Keratinocyte (primary cell): ENCODE data around the gene UBE2F. TPM values are rescaled to one million over a fixed set of nuclear protein-coding genes. Genes with fewer than 3 reads are reported as not detected.

ENCODE experiments used
- DNase-seq: peaks from one replicate; pipeline ENCODE4 v3.0.0-alpha.2; 2011; ENCODE audit warnings: low read depth, missing footprints, low spot score
- FAIRE-seq: peaks from 2 replicates; lab custom pipeline; 2011; peaks lifted over from hg19 to GRCh38; lab: Jason Lieb, UNC
- H2AFZ ChIP-seq: 2 replicates; pipeline ENCODE4 v1.6.0; 2012; ENCODE audit warnings: low read length, control low read depth, inconsistent platforms; ENCODE audit not compliant: control insufficient read depth
- H3K27ac ChIP-seq: 2 replicates; pipeline ENCODE4 v1.5.1; 2011; ENCODE audit warnings: low read length; ENCODE audit not compliant: control insufficient read depth, insufficient read depth
- H3K27me3 ChIP-seq: 3 replicates; pipeline ENCODE4 v1.6.0; 2011; ENCODE audit warnings: low read length; ENCODE audit not compliant: control insufficient read depth, insufficient read depth; ENCODE audit errors: extremely low read depth
- H3K36me3 ChIP-seq, 2 experiments: 2 replicates in 1 of 2; 3 replicates in 1 of 2; pipeline ENCODE4 v1.5.1; 2011; ENCODE audit warnings: low read length in 2 of 2, mild to moderate bottlenecking in 1 of 2; ENCODE audit not compliant: control insufficient read depth in 2 of 2, insufficient read depth in 2 of 2; ENCODE audit errors: extremely low read depth in 1 of 2
- H3K4me1 ChIP-seq: 3 replicates; pipeline ENCODE4 v1.5.1; 2011; ENCODE audit warnings: low read length; ENCODE audit not compliant: control insufficient read depth, insufficient read depth; ENCODE audit errors: extremely low read depth
- H3K4me2 ChIP-seq: 3 replicates; pipeline ENCODE4 v1.6.0; 2011; ENCODE audit warnings: low read depth, low read length; ENCODE audit not compliant: control insufficient read depth, insufficient read depth; ENCODE audit errors: extremely low read depth
- H3K4me3 ChIP-seq, 3 experiments: fragments of 200-600 bp in 1 of 3; sonication (generic) in 1 of 3; 2 replicates in 2 of 3; 3 replicates in 1 of 3; pipeline ENCODE4 v1.5.1; 2011 to 2016; ENCODE audit warnings: low read length in 3 of 3, mild to moderate bottlenecking in 3 of 3, control low read depth in 2 of 3, inconsistent platforms in 1 of 3, low read depth in 1 of 3, mixed read lengths in 1 of 3, mixed run types in 1 of 3, moderate library complexity in 1 of 3; ENCODE audit not compliant: control insufficient read depth in 2 of 3, insufficient read depth in 2 of 3; ENCODE audit errors: extremely low read depth in 1 of 3
- H3K79me2 ChIP-seq: 2 replicates; pipeline ENCODE4 v1.6.0; 2012; ENCODE audit warnings: low read length; ENCODE audit not compliant: control insufficient read depth, insufficient read depth
- H3K9ac ChIP-seq: 3 replicates; pipeline ENCODE4 v1.6.0; 2011; ENCODE audit warnings: low read length; ENCODE audit not compliant: control insufficient read depth, insufficient read depth; ENCODE audit errors: extremely low read depth
- H3K9me1 ChIP-seq: 3 replicates; pipeline ENCODE4 v1.6.0; 2011; ENCODE audit warnings: low read length; ENCODE audit not compliant: control insufficient read depth, insufficient read depth; ENCODE audit errors: extremely low read depth
- H3K9me3 ChIP-seq: 2 replicates; pipeline ENCODE4 v1.5.1; 2012; ENCODE audit warnings: low read depth, low read length; ENCODE audit not compliant: control insufficient read depth
- H4K20me1 ChIP-seq: 3 replicates; pipeline ENCODE4 v1.6.0; 2011; ENCODE audit warnings: low read length; ENCODE audit not compliant: control insufficient read depth, insufficient read depth; ENCODE audit errors: extremely low read depth
- EZH2 ChIP-seq: IDR thresholded peaks from one replicate; pipeline ENCODE4 v1.6.1; 2012; ENCODE audit warnings: inconsistent platforms, mild to moderate bottlenecking, low read length, moderate library complexity
- dilution Hi-C: fragments of 300-500 bp; cut with MboI; formaldehyde crosslinking; loops from one replicate; pipeline ENCODE4 v1.7.0; 2020; ENCODE audit warnings: low sequenced_read_pairs; ENCODE audit not compliant: extremely low pct_ligation_motif_present
- polyA plus RNA-seq, 5 experiments: library from polyadenylated mRNA; depleted of rRNA in 3 of 5; stranded (reverse) in 3 of 5; stranded (forward) in 1 of 5; unstranded in 1 of 5; fragments of >200 nt; gene quantifications; 1 replicate in 1 of 5; 2 replicates in 3 of 5; 3 replicates in 1 of 5; pipeline versions ENCODE4 v1.2.1 to v1.2.3, GENCODE V29; 2011 to 2012; ENCODE audit warnings: missing spikeins in 2 of 5, low read depth in 1 of 5, low replicate concordance in 1 of 5
- TF ChIP-seq, protein P1 (sequence below), 3 experiments: IDR thresholded peaks in 1 of 3; conservative IDR thresholded peaks in 1 of 3; optimal IDR thresholded peaks in 1 of 3; 2 replicates in 2 of 3; 3 replicates in 1 of 3; pipeline versions ENCODE3 to v1.5.1; 2011; ENCODE audit warnings: low read length in 3 of 3, mild to moderate bottlenecking in 3 of 3, moderate library complexity in 2 of 3, control low read depth in 1 of 3, inconsistent platforms in 1 of 3; ENCODE audit not compliant: insufficient read depth in 2 of 3; ENCODE audit errors: extremely low read depth in 1 of 3

UBE2F gene
- polyA plus RNA-seq, 1 donor (not counting 4 experiments of a cell fraction or from before 2014, with no cell fraction given), result 95.6 TPM

- DNase-seq (no peak), FAIRE-seq (no peak)
- Histone ChIP-seq H3K4me1 (peaks cover 12% of the 10 kb centered on the region), H3K4me2 (no peak overlapping the region), H4K20me1 (peaks cover 30% of the 10 kb centered on the region), H3K9me3 (no peaks in the 10 kb centered on the region), H3K27ac (no peak overlapping the region), H3K9ac (no peak overlapping the region), H3K27me3 (no peaks in the 10 kb centered on the region), H3K36me3 (peaks cover 14 to 25% of the 10 kb centered on the region in 2 experiments), H3K9me1 (peaks cover 7% of the 10 kb centered on the region), H3K4me3 (no peak overlapping the region), H3K79me2 (peaks cover 81% of the 10 kb centered on the region), H2AFZ (no peak overlapping the region)
- no peak for TF ChIP-seq EZH2
- TF ChIP-seq, protein P1, sequence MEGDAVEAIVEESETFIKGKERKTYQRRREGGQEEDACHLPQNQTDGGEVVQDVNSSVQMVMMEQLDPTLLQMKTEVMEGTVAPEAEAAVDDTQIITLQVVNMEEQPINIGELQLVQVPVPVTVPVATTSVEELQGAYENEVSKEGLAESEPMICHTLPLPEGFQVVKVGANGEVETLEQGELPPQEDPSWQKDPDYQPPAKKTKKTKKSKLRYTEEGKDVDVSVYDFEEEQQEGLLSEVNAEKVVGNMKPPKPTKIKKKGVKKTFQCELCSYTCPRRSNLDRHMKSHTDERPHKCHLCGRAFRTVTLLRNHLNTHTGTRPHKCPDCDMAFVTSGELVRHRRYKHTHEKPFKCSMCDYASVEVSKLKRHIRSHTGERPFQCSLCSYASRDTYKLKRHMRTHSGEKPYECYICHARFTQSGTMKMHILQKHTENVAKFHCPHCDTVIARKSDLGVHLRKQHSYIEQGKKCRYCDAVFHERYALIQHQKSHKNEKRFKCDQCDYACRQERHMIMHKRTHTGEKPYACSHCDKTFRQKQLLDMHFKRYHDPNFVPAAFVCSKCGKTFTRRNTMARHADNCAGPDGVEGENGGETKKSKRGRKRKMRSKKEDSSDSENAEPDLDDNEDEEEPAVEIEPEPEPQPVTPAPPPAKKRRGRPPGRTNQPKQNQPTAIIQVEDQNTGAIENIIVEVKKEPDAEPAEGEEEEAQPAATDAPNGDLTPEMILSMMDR (optimal IDR thresholded peaks at IDR 0.05 in 1 of 3, IDR thresholded peaks at IDR 0.05 in 1 of 3, conservative IDR thresholded peaks at IDR 0.05 in 1 of 3; ENCODE audit: extremely low read depth in 1 of 3, insufficient read depth in 2 of 3, low read length in 3 of 3), result no peak
- dilution Hi-C loops, result no loop called here
Observed at GRCh38 chr2:237972211-237972610, 5.4 kb downstream of the UBE2F start.

- dilution Hi-C loops, result no loop called here
- H3K79me2 ChIP-seq, result peaks cover 81% of the 10 kb centered on the region
- H3K4me3 ChIP-seq, result no peak overlapping the region
Observed at GRCh38 chr2:237972936-237973335, 6.1 kb downstream of the UBE2F start.

More at GRCh38 chr2:237972936-237973335, 6.1 kb downstream of the UBE2F start:
- FAIRE-seq (no peak), DNase-seq (no peak)
- H3K36me3 ChIP-seq, result peaks cover 17 to 29% of the 10 kb centered on the region in 2 experiments
- no peaks in the 10 kb centered on the region for H3K27me3 ChIP-seq
- H3K9me3 ChIP-seq, result no peaks in the 10 kb centered on the region
- H3K9me1 ChIP-seq, result peaks cover 7% of the 10 kb centered on the region
- H2AFZ ChIP-seq, result no peak overlapping the region
- H3K4me2 ChIP-seq, result no peak overlapping the region
- H3K9ac ChIP-seq, result no peak overlapping the region
- TF ChIP-seq EZH2, result no peak
- TF ChIP-seq, protein P1 (optimal IDR thresholded peaks at IDR 0.05 in 1 of 3, IDR thresholded peaks at IDR 0.05 in 1 of 3, conservative IDR thresholded peaks at IDR 0.05 in 1 of 3; ENCODE audit: extremely low read depth in 1 of 3, insufficient read depth in 2 of 3, low read length in 3 of 3), result no peak
- peaks cover 31% of the 10 kb centered on the region for H4K20me1 ChIP-seq
- H3K4me1 ChIP-seq, result peaks cover 9% of the 10 kb centered on the region
- H3K27ac ChIP-seq, result no peak overlapping the region
